Stimulated activated CD4-positive, alpha-beta T cell treated with anti-CD3 and anti-CD28 coated beads, Interleukin-1b, Interleukin-23, amount 100 ng/mL, for 48 hours (primary cell): ENCODE measurements around the gene EFCC1.

Experiments used
- DNase-seq: peaks from one replicate; pipeline ENCODE4 v3.0.0-alpha.2; 2020

Gene EFCC1

DNA sequence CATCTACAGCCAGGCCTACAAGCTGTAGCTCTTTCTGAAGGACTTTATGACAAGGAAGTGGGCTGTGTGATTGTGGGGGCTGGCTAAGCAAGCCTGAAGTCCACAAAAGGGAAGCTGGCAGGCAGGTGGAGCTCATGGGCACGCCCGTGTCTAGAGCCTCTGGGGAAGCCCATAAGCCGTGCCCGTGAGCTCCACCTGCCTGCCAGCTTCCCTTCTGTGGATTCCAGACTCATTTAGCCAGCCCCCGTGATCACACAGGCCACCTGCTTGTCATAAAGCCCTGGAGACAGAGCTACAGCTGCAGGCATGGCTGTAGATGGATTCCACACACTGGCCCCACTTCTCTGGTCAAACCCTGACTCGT, 15.2 kb downstream of the EFCC1 start:
- peak; percentile 54 for DNase-seq

DNA sequence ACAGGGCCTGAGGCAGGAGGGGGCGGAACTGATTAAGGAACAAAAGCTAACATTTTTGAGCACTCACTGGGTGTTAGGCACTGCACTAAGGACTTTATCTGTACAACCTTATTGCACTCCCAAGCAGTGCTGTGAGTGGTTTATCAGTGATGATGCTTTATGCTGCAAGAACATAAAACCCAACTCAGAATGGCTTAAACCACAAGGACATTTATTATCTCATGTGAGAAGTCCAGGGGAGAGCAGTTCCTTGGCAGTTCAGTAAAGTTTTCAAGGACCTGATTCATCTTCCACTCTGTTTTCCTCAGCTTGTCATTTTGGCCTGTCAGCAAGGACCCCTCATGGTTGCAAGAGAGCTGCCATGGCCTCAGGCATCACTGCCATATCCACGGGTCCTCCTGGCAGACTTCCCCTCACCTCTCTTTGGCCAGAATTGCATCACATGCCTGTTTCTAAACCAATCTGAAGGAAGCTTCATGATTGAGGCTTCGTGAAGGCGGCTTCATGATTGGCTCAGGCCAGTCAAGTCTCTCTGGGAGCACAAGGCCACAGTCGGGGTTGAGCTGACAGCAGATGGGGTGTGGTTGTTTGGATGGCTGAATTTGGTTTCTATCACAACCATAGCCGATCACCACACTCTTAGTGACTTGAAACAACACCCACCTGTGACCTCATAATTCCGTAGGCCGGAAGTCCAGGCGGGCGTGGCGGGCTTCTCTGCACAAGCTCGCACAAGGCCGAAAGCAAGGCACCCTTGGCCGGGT, 15.8 kb downstream of the EFCC1 start:
- no peak for DNase-seq

DNA sequence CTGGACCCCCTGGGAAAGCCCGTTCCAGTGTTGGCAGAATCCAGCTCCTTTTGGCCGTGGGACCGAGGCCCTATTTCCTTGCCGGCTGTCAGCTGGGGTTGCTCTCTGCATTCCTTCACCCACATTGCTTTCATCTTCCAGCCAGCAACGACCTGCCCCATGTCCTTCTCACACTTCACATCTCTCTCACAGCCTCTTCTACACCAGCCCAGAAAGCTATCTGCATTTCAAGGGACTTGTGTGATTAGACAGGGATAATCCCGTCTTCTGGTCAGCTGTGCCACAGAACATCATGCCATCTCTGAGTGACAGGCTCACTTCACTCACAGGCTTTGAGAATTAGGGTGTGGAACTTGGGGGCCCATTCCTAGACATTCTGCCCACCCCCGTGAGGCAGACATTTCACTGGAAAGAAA, 16.4 kb downstream of the EFCC1 start:
- DNase-seq: no peak

DNA sequence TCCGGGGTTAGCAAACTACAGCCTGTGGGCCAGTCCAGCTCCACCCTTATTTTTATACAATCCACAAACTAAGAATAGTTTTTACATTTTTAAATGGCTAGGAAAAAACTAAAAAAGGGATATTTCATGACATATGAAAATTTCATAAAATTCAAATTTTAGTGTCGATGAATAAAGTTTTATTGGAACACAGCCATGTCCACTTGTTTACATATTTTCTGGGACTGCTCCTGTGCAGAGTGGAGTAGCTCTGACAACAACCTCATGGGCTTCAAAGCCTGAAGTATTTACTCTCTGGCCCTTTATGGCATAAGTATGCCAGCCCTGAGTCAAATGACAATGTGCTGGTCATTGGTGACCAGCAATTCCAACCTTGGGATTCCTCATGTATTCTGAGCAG, 17.2 kb downstream of the EFCC1 start:
- no peak for DNase-seq

DNA sequence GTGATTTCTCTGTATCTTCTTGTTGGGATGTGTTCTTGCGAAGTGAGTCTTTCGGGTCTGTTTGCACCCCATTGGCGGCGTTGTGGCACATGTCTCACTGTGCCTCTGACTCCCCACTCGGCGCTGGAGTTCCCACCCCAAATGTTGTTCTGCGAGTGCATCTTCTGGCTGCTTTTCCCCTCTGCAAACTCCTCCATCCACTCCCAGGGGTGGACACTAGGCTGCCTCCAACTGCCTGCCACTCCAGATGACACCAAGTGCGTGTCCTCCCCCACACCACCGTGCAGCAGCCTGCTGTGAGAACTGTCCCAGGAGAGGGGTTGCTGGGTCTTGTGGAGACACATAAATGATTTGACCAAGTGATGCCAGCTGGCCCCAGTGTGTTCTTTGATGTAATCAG, 17.6 kb downstream of the EFCC1 start:
- no peak for DNase-seq

DNA sequence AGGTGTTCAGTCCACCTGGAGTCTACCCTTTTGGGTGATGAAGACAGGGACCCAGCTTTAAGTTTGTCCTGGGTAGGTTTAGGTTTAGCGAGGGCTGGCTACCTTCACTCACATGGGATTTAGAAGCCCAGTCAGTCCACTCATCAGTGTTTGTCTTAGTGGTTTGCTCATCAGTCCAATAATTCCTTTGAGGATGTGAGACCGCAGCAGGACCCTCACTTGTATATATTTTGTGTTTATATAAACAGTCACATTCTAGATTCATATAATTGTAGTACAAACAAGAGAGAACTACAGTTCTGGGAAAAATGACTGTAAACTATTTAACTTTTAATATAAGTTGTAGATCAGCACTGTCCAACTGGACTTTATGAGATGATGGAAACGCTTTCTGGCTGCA, 18.2 kb downstream of the EFCC1 start:
- no peak for DNase-seq

DNA sequence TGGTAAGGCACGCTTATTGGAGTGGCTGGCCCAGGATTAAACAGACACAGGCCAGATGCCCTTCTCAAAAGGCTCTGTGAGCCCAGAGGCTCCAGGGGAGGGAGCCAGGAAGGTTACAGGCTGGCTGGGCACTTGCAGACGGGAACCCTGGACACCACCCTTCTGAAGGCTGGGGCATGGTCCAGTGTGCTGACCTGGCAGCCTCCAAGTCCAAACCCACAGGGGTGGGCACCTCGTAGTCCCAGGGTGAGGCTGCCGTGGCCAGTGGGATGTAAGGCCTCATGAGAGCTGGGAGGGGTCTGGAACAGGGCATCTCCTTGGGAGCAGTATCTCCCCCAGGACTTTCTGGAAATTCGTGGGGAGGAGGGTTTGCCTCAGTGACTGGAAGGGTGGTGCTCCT, 19.6 kb downstream of the EFCC1 start:
- no peak for DNase-seq

DNA sequence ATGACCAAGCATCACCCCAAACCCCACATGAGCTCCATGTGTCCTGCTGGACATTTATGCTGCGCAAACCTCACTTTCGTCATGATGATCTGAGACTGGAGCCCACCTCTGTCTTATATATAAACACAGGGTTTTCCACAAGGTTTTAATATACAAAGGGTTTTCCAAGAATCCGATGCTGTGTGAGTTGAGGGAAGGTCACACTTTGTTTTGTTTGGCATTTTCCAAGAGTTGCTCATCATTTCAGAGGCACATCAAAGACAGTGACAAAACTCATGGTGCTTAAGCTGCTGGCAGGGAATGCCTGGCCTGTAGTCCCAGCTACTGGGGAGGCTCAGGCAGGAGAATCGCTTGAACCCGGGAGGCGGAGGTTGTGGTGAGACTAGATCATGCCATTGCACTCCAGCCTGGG, 20.0 kb downstream of the EFCC1 start:
- no peak for DNase-seq

DNA sequence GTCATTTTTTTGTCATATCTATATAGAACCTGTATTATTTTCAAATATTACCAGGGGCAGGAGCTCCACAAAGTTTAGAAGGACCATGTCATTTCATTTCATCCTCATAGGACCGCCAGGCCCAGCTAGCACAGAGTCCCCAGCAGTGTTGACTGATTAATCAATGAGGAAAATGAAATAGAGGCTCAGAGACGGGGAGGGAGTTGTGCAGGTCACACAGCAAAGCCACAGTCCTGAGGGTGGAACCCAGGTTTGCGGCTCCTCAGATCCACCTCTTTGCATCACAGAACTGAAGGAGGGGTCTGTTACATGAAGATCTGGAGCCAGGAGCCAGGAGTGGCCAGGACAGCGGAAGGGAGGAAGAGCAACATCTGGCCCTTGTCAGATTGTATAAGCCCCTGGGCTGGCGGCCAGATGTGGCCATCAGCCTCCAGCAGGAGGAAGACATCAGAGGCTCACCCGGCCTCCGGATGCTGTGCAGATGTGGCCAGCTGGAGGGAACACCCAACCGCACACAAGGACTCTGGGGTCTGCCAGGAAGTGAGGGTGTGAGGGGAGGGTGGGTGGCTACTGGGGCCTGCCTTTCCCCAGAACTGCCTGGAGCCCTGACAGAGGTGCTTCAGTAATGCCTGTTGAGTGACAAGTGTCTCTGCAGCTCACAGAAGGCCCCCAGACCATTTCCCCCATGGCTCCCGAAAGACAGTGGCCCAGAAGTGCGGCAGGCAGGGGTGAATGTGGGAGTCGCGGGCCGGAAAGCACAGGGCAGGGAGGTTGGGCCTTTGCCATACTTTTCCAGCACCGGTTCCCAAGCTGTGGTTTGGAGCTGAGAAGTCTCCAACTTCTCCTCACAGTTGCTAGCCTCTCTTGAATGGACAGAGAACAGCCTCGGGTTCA, 21.3 kb downstream of the EFCC1 start:
- DNase-seq: no peak

DNA sequence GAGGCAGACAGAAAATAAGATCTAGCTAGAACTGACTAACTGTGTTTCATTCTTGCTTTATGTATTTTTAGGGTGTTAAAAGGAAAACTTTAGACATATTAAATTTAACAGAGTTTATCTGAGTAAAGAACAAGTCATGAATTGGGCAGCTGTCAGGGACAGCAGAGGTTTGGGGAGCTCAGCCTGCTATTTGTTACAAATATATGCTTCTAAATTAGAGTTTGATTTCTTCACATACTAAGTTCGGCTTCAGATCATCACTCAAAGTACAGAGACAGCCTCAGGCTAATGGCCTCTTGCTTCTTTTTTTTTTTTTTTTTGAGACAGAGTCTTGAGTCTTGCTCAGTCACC, 21.9 kb downstream of the EFCC1 start:
- no peak for DNase-seq

DNA sequence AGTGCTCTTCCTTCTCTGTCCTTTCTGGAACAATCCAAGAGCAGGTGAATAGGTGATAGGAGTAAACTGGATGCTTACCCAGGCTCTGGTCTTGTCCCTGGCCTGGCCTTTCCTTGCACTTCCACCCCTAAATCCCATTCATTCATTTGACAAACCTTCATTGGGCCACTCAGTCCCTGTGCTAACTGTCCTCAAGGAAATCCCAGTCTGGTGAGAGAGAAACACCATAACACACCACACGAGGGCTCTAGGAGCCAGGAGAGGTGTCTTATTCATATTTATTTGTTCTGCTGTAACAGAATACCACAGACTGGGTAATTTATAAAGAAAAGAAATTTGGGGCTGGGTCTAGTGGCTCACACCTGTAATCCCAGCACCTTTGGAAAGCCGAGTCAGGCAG, 22.8 kb downstream of the EFCC1 start:
- no peak for DNase-seq

DNA sequence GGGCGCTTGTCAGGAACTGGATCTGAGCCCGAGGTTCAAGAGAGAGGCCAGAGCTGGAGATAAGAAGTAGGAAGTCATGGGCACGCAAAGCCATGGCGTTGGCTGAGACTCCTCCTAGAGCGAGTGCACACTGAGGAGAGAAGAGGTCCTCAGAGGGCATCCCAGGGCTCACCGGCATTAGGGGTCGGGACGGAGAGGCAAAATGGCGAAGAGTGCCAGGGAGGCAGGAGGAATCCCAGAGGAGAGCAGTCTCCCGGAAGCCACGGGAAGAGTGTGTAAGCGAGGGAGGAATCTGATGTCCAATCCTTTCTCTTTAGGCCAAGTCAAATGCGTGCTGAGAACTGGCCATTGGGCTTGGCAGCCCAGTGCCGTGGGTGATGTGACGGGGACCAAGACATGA, 24.0 kb downstream of the EFCC1 start:
- DNase-seq: no peak

DNA sequence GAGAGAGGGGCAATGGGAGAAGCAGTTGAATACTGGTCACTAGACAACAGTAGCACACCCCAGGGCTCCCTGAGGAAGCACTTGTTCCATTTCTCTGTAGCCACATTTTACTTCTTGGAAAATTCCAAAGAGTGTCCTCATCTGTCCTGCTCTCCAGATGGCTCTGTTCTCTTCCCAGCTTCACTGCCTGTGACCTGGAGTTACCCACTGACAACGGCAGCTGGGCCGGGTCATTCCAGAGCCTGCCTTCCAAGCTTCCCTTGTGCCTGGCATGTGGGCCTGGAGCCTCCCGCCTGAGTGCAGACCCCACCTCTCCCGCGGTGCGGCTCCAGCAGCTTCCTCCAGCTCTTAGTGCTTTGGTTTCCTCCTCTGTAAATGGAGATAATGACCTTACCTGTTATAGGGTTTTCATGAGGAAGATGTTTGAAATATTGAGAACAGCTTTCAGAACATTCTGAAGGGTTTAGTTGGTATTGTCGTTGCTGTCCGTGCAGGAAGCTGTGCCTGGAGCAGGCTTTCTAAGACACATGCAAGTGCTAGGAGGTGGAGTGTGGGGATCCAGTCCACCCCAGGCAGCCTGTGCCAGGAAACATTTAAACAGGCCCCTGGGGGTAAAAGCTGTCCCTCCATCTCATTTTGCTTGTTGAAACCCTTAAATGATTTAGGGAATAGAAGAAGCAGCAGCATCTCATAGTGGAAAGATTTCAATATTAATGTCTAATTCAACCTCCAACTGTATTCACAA, 24.8 kb downstream of the EFCC1 start:
- no peak for DNase-seq

DNA sequence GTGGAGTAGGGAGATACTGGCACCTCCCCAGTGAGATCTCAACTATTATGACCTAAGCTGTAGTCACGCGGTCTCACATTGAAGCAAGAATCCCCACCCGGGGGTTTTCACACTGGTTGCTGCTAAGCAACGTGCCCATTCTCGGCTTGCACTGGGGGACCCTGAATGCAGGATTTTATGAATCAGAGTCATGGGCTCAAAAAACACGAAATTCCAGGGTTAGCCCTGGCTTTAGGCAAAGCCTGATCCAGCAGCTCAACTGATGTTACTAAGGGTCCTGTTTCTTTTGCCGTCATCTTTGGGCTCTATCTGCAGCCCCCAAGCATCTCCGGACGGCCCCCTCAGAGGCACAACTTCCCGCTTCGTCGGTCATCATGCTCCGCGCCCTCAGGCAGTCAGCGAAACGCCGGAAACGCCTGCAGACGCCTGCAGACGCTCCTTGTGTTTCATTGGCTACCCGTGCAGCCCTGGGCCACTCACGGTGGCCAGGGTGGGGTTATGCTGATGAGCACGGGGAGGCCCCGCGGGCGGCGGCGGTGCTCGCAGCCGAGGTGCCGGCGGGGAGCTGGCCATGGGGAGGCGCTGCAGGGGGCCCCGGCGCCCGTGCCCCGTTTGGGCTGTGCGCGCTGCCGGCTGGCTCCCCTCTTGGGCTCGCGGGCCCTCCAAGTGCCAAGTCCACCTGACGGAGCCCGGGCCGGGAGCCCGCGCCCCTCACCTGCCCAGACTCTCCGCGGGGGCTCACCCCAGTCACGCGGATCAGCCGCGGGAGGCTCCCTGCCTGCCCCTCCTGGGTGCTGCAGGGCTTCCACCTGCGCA, 25.8 kb downstream of the EFCC1 start:
- peak; percentile 94 for DNase-seq

DNA sequence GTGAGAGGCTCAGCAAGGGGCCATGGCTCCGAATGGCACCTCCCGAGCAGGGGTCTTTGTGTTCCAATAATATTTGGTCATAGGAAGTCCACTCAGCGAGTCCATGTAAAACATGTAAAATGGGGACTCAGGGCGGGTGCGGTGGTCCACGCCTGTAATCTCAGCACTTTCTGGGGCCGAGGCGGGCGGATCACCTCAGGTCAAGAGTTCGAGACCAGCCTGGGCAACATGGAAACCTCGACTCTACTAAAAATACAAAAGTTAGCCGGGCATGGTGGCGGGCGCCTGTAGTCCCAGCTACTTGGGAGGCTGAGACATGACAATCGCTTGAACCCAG, 26.4 kb downstream of the EFCC1 start:
- no peak for DNase-seq

DNA sequence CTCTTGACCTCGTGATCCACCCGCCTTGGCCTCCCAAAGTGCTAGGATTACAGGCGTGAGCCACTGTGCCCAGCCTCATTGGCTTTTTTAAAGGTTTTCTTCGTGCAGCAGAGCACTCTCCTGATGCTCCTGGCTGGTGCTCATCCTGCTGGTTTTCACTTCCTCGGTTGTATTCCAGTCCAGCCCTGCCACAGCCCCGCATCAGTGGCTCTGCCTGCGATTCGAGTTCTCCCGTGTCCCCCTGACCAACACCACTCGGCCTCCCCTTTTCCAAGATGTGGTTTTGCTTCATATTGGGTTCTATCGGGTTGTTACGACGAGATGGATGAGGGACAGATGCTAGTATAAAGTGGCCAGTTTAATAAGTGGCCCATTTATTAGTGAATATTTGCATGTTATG, 27.8 kb downstream of the EFCC1 start:
- DNase-seq: no peak

DNA sequence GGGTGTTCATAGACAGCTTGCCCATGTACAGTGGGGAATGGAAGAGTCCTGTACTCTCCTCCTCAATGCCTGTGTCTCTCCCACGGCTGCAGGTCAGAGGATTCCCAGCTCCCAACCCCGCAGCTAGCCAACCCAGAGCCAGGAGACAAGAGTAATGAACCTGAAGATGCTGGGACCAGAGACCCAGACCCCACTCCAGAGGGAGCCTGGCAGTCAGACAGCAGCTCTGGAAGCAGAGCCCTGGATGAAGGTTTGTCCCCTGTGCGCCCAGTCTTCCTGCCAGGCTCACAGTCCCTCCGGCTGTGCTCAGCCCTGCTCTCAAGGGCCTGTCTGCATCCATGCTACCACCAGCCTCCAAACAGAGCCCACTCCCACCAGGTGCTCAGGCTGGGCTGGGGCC, 29.5 kb downstream of the EFCC1 start:
- no peak for DNase-seq

DNA sequence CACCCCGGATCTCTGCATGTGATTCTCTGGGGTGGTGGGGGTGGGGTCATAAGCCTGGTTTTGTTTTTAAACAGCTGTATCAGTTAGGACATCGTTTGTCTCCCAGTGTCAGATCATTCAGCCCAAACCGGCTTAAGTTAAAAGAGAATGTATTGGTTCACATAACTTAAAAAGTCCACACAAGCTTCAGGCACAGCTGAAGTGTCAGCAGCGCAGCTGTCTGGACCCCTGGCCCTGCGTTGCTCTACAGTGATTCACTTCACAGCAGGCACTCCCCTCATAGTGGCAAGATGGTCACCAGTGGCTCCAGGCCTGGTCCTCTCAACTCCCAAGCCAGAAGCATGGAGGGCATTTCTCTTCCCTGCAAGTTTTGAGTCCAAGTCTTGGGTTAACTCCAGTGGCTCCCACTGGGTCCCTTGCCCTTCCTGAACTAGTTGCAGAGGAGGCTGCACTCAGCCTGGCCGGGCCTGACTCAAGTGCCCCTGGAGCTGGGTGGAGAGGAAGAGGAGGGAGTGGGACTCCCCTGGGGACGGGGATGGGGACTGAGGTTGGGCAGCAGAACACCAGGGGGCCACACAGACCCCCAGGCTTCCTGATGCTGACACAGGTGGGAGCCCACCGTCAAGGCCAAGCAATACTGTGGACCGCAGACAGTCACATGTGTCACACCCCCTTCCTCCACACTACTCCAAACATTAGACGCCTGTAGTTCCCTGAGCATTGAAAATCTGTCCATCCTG, 30.5 kb downstream of the EFCC1 start:
- DNase-seq: no peak

DNA sequence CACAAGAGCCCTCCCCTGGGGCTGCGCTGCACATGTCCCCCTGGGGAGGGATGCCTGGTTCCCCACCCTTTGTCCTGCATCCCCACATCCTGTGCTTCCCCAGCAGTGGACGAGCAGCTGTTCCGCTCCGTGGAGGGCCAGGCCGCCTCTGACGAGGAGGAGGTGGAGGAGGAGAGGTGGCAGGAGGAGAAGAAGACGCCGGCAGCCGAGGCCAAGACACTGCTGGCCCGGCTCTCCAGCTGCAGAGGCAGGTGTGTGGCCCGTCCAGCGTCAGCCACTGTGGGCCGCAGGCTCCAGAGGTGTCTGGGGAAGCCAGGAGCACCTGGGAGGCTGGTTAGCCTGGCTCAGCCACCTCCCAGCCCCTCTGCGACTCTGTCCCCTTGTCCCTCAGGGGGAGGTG, 31.6 kb downstream of the EFCC1 start:
- DNase-seq: no peak

DNA sequence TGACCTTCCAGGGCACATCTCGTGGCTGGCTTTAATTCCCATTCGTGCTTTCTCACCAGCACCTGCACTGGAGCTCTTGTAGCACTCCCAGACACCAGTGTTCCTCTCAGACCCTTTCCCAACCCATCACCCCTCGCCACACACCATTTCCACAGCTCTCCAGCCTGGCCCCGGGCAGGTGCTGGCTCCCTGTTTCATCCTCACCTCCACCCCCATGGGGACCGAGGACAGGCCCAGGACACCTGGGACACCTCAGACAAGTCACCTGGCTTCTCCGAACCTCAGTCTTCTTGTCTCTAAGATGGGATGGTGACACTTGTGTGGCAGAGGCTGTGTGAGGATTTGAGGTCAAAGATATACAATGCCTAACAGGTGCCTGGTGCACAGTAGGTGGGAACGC, 32.0 kb downstream of the EFCC1 start:
- DNase-seq: no peak

DNA sequence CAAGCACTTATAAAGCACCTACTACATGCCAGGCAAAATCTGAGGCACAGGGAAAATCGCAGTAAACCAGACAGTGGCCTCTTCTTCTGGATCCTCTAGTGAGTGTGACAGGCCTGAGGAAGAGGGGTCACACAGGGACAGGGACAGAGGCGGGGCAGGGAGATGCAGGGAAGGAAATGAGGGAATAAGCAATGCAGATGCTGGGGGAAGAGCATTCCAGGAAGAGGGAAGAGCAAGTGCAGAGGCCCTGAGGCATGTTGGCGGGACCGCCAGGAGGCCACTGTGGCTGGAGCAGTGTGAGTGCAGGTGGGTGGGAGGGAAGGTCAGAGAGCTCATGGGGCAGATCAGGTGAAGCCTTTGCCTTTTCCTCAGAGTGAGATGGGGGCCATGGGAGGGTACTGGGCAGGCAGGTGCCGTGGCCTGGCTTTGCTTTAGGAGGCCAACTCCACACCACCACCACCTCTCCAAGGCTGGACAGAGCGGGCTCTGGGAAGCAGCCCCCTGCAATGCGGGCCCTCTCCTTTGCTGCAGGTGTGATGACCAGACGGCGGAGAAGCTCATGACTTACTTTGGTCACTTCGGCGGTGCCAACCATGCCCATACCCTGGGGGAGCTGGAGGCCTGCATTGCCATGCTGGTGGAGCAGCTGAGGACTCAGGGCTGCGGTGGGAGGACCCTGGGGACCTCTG, 32.7 kb downstream of the EFCC1 start:
- DNase-seq: no peak

DNA sequence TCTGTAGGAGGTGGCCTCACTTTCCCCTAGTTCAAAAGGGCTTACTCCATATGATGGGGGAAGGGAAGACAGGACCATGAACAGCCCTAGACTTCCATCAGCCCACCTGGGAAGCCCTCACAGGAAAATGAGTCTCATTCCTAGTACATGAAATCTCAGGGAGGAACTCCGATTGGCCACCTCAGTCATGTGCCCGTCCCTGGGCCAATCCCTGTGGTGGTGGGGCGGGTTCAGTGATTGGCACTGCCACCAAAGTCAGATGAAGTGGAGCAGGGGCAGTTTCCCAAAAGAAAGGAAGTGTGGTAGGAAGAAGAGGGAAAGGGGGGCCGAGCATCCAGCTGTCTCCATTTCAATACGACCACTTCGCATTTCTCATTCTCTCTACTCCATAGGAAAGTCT, 33.5 kb downstream of the EFCC1 start:
- DNase-seq: no peak
